GM13976 (cell line): ENCODE data around the gene DROSHA.

Experiments used
- DNase-seq: peaks from one replicate; pipeline ENCODE4 v3.0.0; 2012; ENCODE audit warnings: low spot score
- CTCF ChIP-seq: IDR thresholded peaks from 2 replicates; pipeline ENCODE4 v1.5.1; 2012; ENCODE audit warnings: borderline replicate concordance, mild to moderate bottlenecking; ENCODE audit not compliant: insufficient read depth; ENCODE audit errors: extremely low read depth, missing control alignments, control extremely low read depth
- in situ Hi-C: fragments of 300-500 bp; cut with MboI; formaldehyde crosslinking; loops from one replicate; pipeline ENCODE4 v1.12.0; 2022; ENCODE audit warnings: low sequenced_read_pairs, mixed read lengths, inconsistent platforms; ENCODE audit not compliant: unreplicated experiment

The DROSHA gene

GRCh38 chr5:31416547-31416946, 115.3 kb downstream of the DROSHA start:
- in situ Hi-C loops, result no loop called here
- no peak for DNase-seq
- TF ChIP-seq CTCF, result no peak

GRCh38 chr5:31415960-31416359, 115.9 kb downstream of the DROSHA start:
- TF ChIP-seq CTCF, result no peak
- DNase-seq, result no peak
- in situ Hi-C loops, result no loop called here

- in situ Hi-C loops, result no loop called here
Measured at GRCh38 chr5:31415009-31415923, 116.6 kb downstream of the DROSHA start.

GRCh38 chr5:31413030-31413812, 118.7 kb downstream of the DROSHA start:
- TF ChIP-seq CTCF, result no peak

More at GRCh38 chr5:31415009-31415923, 116.6 kb downstream of the DROSHA start:
- no peak for DNase-seq
- no peak for TF ChIP-seq CTCF

GRCh38 chr5:31412324-31412723, 119.6 kb downstream of the DROSHA start:
- TF ChIP-seq CTCF, result no peak
- in situ Hi-C loops, result no loop called here
- DNase-seq, result no peak

More at GRCh38 chr5:31413030-31413812, 118.7 kb downstream of the DROSHA start:
- DNase-seq, result no peak
- in situ Hi-C loops, result no loop called here

GRCh38 chr5:31410089-31410488, 121.8 kb downstream of the DROSHA start:
- in situ Hi-C loops, result no loop called here

More at GRCh38 chr5:31410089-31410488, 121.8 kb downstream of the DROSHA start:
- no peak for TF ChIP-seq CTCF
- no peak for DNase-seq
